H54 (cell line): ENCODE data around the gene TRIM56.
"Not testable (repeated sequence)": the region's sequence is repeated elsewhere in the genome, so short reads cannot be mapped to it uniquely, and the experiment has no call there.

Experiments used
- DNase-seq: peaks from one replicate; pipeline ENCODE4 v3.0.0; 2011; ENCODE audit warnings: low spot score, mixed read lengths; ENCODE audit not compliant: insufficient read length
- FAIRE-seq: peaks from 3 replicates; lab custom pipeline; 2011; peaks lifted over from hg19 to GRCh38; lab: Jason Lieb, UNC
- POLR2A ChIP-seq: IDR thresholded peaks from 2 replicates; pipeline ENCODE4 v1.6.1; 2011; ENCODE audit warnings: low read depth, mild to moderate bottlenecking, low read length

Gene TRIM56, protein sequence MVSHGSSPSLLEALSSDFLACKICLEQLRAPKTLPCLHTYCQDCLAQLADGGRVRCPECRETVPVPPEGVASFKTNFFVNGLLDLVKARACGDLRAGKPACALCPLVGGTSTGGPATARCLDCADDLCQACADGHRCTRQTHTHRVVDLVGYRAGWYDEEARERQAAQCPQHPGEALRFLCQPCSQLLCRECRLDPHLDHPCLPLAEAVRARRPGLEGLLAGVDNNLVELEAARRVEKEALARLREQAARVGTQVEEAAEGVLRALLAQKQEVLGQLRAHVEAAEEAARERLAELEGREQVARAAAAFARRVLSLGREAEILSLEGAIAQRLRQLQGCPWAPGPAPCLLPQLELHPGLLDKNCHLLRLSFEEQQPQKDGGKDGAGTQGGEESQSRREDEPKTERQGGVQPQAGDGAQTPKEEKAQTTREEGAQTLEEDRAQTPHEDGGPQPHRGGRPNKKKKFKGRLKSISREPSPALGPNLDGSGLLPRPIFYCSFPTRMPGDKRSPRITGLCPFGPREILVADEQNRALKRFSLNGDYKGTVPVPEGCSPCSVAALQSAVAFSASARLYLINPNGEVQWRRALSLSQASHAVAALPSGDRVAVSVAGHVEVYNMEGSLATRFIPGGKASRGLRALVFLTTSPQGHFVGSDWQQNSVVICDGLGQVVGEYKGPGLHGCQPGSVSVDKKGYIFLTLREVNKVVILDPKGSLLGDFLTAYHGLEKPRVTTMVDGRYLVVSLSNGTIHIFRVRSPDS

DNA sequence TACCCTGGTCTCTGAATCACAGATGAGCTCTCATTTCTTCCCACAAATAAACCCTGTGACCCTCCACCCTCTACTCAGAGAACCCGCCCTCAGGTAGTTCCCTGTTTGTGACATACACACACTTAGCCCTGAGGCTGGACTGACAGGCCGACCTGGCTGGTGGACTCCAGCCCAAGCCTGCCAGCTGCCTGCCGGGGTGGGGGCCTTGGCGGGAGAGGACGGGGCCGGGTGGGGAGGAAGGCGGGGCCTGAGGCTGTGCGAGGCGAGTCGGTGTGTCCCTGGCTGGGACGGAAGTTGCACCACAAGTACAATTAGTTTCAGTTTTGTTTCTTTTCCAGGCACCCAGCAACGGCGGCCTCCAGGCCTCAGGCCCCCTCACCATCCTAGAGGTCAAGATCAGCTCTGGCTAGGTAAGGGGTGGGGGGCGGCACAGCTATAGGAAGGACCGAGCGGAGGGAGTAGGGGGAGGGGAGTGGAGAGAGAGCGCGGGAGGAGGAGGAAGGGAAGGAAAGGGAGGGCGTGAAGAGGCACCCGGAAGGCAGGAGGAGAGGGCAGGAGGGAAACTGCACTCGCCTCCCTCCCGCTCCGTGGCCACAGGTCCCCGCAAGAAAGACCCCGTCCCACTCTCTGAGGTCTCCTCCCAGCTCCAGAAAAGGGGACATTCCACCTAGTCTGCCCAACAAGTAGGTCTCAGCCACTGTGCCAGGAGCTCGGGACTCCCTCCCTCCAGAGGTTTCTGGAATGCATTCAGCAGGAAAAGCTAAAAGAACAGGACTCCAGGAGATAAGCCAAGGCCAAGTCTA is at the start of gene TRIM56:
TRIM56 (plus strand) TSS at position 320 of the 803 bp plus-strand sequence. CDS start 1,832 bp downstream, outside the sequence.
- peak; percentile 94 for DNase-seq
- peak; percentile 68 for TF ChIP-seq POLR2A
- no peak for FAIRE-seq

DNA sequence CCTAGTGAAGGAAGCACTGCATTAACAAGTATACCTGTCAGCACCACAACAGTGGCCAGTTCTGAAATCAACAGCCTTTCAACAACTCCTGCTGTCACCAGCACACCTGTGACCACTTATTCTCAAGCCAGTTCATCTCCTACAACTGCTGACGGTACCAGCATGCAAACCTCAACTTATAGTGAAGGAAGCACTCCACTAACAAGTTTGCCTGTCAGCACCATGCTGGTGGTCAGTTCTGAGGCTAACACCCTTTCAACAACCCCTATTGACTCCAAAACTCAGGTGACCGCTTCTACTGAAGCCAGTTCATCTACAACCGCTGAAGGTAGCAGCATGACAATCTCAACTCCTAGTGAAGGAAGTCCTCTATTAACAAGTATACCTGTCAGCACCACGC is 49.3 kb upstream of the TRIM56 start:
- no peak for DNase-seq
- TF ChIP-seq POLR2A: no peak
- no peak for FAIRE-seq

DNA sequence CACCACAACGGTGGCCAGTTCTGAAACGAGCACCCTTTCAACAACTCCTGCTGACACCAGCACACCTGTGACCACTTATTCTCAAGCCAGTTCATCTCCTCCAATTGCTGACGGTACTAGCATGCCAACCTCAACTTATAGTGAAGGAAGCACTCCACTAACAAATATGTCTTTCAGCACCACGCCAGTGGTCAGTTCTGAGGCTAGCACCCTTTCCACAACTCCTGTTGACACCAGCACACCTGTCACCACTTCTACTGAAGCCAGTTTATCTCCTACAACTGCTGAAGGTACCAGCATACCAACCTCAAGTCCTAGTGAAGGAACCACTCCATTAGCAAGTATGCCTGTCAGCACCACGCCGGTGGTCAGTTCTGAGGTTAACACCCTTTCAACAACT is 44.0 kb upstream of the TRIM56 start:
- DNase-seq, FAIRE-seq: not testable (repeated sequence)

DNA sequence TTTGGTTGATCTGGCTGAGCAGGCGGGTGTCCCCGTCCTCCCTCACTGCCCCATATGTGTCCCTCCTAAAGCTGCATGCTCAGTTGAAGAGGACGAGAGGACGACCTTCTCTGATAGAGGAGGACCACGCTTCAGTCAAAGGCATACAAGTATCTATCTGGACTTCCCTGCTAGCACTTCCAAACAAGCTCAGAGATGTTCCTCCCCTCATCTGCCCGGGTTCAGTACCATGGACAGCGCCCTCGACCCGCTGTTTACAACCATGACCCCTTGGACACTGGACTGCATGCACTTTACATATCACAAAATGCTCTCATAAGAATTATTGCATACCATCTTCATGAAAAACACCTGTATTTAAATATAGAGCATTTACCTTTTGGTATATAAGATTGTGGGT is 26.9 kb upstream of the TRIM56 start:
- FAIRE-seq (no peak), DNase-seq (peak; percentile 40)
- no peak for TF ChIP-seq POLR2A

DNA sequence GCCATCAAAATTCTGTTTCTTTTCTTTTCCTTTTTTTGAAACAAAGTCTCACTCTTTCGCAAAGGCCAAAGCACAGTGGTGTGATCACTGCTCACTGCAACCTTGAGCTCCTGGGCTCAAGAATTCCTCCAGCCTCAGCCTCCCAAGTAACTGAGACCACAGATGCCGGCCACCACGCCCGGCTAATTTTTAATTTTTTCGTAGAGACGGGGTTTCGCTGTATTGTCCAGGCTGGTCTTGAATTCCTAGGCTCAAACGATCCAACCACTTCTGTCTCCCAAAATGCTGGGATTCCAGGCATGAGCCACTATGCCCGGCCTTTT is 25.7 kb upstream of the TRIM56 start:
- no peak for FAIRE-seq
- no peak for TF ChIP-seq POLR2A
- no peak for DNase-seq

DNA sequence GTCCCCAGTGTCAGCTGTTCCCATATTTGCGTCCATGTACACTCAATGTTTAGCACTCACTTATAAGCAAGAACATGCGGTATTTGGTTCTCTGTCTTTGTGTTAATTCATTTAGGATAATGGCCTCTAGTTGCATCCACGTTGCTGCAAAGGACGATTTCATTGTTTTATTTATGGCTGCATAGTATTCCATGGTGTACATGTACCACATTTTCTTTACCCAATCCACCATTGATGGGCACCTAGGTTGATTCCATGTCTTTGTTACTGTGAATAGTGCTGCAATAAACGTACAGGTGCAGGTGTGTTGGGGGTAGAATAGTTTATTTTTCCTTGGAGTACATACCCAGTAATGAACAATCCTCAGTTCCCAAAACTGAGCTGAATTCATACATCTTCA is 24.3 kb upstream of the TRIM56 start:
- FAIRE-seq: no peak
- no peak for DNase-seq
- no peak for TF ChIP-seq POLR2A

DNA sequence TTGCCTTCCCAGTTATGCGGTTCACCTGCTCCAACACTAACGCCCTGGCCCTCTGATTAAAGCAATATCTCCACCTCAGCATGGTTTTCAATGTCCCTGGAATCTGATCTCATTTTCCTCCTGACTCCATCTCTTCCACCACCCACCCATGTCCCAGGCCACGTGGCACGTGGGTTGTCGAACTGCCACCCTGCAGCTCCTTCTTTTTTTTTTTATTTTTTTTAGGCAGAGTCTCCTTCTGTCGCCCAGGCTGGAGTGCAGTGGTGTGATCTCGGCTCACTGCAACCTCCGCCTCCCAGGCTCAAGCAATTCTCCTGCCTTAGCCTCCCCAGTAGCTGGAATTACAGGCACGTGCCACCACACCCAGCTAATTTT is 21.1 kb upstream of the TRIM56 start:
- not testable (repeated sequence) for DNase-seq, FAIRE-seq

DNA sequence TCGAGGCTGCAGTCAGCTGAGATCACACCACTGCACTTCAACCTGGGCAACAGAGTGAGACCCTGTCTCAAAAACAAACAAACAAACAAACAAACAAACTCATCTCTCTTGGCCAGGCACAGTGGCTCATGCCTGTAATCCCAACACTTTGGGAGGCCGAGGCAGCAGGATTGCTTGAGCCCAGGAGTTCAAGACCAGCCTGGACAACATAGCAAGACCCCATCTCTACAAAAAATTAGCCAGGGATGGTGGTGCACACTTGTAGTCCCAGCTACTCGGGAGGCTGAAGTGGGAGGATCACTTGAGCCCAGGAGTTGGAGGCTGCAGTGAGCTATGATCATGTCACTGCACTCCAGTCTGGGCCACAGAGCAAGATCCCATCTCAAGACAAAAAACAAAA is 20.1 kb upstream of the TRIM56 start:
- FAIRE-seq, DNase-seq: not testable (repeated sequence)

DNA sequence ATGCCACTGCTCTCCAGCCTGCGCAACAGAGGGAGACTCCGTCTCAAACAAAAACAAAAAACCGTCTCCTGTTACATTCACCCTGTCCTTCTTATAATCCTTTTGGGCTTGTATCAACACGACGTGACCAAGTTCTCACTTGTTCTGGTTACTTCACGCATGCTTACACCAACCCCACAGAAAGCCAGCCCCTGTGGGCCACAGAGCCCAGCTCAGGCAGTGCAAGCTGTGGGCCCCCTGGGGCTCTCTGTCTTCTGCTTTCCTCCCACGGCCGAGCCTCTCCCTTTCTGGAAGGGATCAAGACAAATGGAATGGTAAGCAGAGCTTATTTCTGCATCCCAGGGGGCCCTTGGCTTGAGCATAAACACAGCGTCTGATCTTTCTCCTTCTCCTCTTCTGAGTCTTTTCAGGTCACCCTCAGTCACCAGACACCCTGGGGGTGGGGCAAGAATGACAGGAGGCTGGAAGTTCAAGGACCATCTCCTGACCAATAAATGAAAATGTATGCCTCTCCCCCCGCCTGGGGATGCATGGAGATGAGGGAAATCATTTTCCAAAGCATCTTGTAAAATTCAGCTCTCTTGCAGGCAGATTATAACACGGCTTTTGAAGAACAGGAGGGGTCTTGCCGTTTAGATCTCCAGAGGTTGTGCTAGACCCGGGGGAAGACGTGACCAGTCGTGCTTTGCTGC is 19.0 kb upstream of the TRIM56 start:
- no peak for FAIRE-seq
- DNase-seq: no peak
- TF ChIP-seq POLR2A: no peak

DNA sequence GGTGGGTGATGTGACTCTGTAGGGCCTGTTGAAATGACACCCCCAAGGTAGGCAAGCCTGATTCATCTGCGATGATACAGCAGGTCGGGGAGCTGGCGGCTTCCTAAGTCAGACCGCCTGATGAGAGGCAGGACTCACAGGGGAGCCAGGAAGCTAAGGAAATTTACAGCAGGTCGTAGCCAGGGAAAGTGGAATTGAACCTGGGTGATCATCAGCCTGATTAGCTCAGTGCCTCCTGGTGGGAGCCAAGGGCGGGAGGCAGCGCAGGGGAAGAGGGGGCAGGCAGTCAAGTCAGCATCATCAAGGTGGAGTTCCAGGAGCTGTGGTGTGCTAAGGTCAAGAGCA is 18.5 kb upstream of the TRIM56 start:
- DNase-seq (no peak), FAIRE-seq (no peak)
- no peak for TF ChIP-seq POLR2A

DNA sequence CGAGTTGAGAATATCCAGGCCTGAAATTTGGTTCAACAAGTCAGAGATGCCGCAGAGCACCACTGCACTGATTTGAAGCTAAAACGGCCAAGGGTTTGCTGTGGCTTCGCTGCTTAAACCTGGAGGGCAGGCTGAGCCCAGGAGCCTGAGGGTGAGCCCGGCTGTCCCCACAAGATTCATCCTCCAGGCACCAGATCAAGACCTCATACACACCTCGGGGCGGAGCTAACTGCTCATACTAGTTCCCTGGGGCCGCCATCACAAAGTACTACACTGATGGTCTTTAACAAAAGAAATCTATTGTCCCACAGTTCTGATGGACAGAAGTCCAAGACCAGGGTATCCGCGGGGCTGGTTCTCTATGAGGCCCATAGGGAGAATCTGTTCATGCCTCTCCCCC is 16.9 kb upstream of the TRIM56 start:
- no peak for TF ChIP-seq POLR2A
- FAIRE-seq: no peak
- DNase-seq: no peak

DNA sequence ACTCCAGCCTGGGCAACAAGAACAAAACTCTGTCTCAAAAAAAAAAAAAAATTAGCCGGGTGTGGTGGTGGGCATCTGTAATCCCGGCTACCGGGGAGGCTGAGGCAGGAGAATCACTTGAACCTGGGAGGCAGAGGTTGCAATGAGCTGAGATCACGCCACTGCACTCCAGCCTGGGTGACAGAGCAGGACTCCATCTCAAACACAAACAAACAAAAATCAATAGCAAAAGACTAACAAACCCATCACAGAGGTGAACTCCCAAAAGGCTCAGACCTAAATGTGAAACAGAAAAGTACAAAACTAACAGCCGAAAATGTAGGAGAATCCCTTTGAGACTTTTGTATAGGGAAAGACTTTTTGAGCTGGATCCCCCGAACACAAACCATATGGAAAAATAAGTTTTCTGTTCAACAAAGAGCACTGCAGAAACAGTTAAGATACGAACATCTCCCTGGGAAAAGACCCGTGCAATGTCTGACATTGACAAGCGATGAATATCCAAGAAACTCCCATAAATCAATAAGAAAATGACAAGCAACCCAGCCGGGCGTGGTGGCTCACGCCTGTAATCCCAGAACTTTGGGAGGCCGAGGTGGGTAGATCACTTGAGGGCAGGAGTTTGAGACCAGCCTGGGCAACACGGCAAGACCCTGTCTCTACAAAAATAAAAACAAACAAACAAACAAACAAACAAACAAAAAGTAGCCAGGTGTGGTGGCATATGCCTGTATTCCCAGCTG is 13.7 kb upstream of the TRIM56 start:
- not testable (repeated sequence) for FAIRE-seq, DNase-seq

DNA sequence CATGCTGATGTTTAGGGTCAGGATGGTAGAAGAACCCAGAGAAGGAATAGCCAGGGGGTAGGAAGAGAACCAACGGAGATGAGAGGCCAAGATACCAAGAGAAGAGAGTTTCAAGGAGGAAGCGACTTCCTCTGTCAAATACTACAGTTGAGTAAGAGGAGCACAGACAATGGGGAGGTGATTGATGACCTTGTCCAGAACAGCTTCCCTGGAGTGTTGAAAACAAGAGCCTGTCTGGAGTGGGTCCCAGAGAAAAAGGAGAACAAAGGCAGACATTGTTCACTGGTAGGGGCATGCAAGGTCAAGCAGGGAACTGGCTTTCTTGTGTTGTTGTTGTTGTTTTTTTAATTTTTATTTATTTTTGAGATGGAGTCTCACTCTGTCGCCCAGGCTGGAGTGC is 9.6 kb upstream of the TRIM56 start:
- FAIRE-seq: no peak
- no peak for DNase-seq
- TF ChIP-seq POLR2A: no peak

DNA sequence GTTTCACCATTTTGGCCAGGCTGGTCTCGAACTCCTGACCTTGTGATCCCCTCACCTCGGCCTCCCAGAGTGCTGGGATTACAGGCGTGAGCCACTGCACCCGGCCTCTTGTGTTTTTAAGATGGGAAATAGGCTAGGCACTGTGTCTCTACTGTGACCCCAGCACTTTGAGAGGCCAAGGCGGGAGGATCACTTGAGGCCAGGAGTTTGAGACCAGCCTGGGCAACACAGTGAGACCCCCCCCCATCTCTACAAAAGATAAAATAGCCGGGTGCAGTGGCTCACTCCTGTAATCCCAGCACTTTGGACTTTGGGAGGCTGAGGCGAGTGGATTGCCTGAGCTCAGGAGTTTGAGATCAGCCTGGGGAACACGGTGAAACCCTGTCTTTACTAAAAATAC is 9.1 kb upstream of the TRIM56 start:
- FAIRE-seq, DNase-seq: not testable (repeated sequence)
